C4-2B (cell line): ENCODE data around the gene STRN.
"Not testable (repeated sequence)": the region's sequence is repeated elsewhere in the genome, so short reads cannot be mapped to it uniquely, and the experiment has no call there.

Experiments used
- H3K27ac ChIP-seq: fragments of 450-650 bp; 2 replicates; pipeline ENCODE4 v1.5.1; 2017
- ZFX ChIP-seq: fragments of 450-650 bp; IDR thresholded peaks from 2 replicates; pipeline ENCODE4 v1.6.1; 2017
- TF ChIP-seq, protein P1 (sequence below): fragments of 450-650 bp; conservative IDR thresholded peaks from 2 replicates; pipeline ENCODE4 v1.5.1; 2017; ENCODE audit warnings: mild to moderate bottlenecking

The STRN gene

GRCh38 chr2:36960773-36961172 is 5.6 kb downstream of the STRN start:
- no peak for TF ChIP-seq ZFX
- TF ChIP-seq, protein P1, sequence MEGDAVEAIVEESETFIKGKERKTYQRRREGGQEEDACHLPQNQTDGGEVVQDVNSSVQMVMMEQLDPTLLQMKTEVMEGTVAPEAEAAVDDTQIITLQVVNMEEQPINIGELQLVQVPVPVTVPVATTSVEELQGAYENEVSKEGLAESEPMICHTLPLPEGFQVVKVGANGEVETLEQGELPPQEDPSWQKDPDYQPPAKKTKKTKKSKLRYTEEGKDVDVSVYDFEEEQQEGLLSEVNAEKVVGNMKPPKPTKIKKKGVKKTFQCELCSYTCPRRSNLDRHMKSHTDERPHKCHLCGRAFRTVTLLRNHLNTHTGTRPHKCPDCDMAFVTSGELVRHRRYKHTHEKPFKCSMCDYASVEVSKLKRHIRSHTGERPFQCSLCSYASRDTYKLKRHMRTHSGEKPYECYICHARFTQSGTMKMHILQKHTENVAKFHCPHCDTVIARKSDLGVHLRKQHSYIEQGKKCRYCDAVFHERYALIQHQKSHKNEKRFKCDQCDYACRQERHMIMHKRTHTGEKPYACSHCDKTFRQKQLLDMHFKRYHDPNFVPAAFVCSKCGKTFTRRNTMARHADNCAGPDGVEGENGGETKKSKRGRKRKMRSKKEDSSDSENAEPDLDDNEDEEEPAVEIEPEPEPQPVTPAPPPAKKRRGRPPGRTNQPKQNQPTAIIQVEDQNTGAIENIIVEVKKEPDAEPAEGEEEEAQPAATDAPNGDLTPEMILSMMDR: no peak
- no peak overlapping the region for H3K27ac ChIP-seq

DNA sequence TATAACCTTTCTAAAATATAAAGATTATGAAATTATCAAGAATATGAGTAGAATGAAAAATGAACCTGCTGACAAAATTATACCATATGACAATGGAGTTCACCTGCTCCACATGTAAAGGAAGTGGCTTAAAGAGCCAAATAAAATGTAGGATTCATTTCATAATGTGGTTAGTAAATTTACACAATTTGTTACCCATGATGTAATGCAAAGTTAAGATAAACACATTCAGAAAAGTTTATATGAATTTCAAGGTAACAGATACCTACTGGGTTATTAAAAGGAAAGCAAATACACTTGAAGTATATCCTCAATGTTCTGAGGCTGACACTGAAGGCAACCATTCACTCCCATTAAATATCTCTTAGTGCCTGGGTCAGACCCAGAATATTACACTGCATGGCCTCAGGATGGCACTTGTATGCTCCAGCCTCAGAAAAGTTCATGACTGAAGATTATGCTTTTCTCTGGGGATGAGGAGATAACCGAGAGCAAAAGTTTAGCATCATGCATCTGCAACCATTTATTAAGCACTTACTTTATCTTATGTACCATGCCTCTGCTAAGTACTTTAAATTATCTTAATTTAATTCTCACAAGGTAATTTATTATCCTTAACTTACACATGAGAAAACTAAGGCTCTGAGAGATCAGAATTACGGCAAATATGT is 6.2 kb downstream of the STRN start:
- no peak overlapping the region for H3K27ac ChIP-seq
- TF ChIP-seq, protein P1: no peak
- no peak for TF ChIP-seq ZFX

- TF ChIP-seq, protein P1: no peak
- TF ChIP-seq ZFX: no peak
- H3K27ac ChIP-seq: no peak overlapping the region
Measured at GRCh38 chr2:36954977-36955607, 11.2 kb downstream of the STRN start.

DNA sequence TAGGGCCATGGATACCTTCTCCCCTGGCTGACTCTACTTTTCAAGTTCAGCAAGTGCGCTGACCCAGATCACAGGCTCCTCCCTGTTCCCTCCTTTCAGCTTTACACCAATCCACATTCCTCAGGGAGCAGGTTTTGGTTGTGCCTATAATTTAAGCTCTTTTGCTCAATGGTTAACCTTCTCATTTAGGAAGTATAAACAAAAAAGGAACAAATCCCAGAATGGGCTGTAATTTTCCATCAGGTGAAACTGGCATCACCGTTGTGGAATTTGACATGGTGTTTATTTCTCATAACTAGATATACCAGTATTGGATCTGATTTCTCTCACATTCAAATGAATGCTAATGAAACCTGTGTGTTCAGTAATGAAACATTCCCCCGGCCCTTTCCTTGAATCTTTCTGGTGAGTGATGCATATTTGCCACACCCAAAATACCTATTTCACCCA is 13.6 kb downstream of the STRN start:
- no peak overlapping the region for H3K27ac ChIP-seq
- TF ChIP-seq, protein P1: no peak
- TF ChIP-seq ZFX: no peak

DNA sequence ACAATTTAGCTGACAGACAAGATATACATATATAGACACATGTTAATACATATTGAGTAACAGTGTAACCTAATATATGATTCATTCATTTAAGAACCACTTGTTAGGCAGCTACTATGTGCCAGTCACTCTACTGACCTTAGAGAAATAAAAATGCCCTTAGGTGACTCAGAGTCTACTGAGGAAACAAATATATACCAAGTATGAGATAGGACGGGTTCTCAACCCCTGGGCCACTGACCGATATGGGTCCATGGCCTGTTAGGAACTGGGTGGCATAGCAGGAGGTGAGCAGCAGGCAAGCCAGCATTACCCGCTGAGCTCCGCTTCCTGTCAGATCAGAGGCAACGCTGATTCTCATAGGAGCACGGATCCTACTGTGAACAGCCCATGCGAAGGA is 14.8 kb downstream of the STRN start:
- no peak overlapping the region for H3K27ac ChIP-seq
- TF ChIP-seq, protein P1: no peak
- no peak for TF ChIP-seq ZFX

GRCh38 chr2:36951027-36951518 is 15.3 kb downstream of the STRN start:
- no peak for TF ChIP-seq ZFX
- TF ChIP-seq, protein P1: no peak
- H3K27ac ChIP-seq: no peak overlapping the region

DNA sequence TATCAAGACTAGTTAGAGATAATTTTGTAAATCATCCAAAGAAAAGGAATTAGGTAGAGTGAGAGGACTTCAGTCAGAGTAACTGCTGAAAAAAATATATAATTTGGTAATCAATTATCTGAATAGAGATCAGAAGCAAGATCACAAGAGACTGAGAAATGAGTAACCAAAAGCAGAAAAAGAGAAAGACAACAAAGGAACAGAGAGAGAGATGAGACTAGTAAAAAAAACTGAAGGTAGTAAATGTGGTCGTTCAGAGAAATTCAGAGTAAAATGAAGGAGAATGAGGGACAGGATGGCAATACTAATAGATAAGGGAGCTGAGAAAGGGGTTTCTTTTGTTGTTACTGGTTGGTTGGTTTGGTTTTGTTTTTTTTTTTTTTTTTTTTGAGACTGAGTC is 16.5 kb downstream of the STRN start:
- TF ChIP-seq ZFX: no peak
- TF ChIP-seq, protein P1: no peak
- H3K27ac ChIP-seq: no peak overlapping the region

DNA sequence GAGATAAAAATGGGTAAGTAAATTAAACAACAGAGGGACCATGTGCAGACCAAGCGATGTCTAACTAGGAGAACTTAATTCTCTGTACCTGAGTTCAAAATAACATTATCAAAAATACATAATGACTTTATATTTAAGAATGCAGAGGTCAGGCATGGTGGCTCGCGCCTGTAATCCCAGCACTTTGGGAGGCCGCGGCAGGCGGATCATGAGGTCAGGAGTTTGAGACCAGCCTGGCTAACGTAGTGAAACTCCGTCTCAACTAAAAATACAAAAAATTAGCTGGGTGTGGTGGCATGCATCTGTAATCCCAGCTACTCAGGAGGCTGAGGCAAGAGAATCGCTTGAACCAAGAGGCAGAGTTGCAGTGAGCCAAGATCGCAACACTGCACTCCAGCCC is 21.1 kb downstream of the STRN start:
- H3K27ac ChIP-seq: not testable (repeated sequence)
